Spleen (tissue), 11 donors: ENCODE data around the gene ATG101. TPM values are rescaled to one million over a fixed set of nuclear protein-coding genes. Genes with fewer than 3 reads are reported as not detected.
A peak's percentile ranks its signal among the peaks of the same experiment; 100 is the strongest.
"Not testable (repeated sequence)": the region's sequence is repeated elsewhere in the genome, so short reads cannot be mapped to it uniquely, and the experiment has no call there.

Experiments
- DNase-seq: peaks from one replicate; pipeline ENCODE4 v3.0.0-alpha.2; 2020
- H3K27ac ChIP-seq, 8 donors: fragments of 200-600 bp; sonication (generic) in 7 of 8; 1 replicate in 4 of 8; 2 replicates in 4 of 8; pipeline versions ENCODE4 v1.5.0 to v1.8.0; 2016 to 2021; ENCODE audit warnings: inconsistent platforms in 4 of 8, mild to moderate bottlenecking in 4 of 8, moderate library complexity in 1 of 8
- H3K27me3 ChIP-seq, 7 donors: fragments of 200-600 bp; sonication (generic) in 6 of 7; replicated peaks in 1 of 7; 1 replicate in 4 of 7; 2 replicates in 3 of 7; pipeline versions ENCODE4 v1.5.0 to v1.8.0; 2016 to 2021; ENCODE audit warnings: inconsistent platforms in 3 of 7, mild to moderate bottlenecking in 1 of 7
- H3K36me3 ChIP-seq, 6 donors: fragments of 200-600 bp; sonication (generic) in 5 of 6; 1 replicate in 4 of 6; 2 replicates in 2 of 6; pipeline versions ENCODE4 v1.5.0 to v1.8.0; 2016 to 2021; ENCODE audit warnings: inconsistent platforms in 2 of 6
- H3K4me1 ChIP-seq, 6 donors: fragments of 200-600 bp; sonication (generic) in 5 of 6; 1 replicate in 3 of 6; 2 replicates in 3 of 6; pipeline versions ENCODE4 v1.5.0 to v1.8.0; 2016 to 2021; ENCODE audit warnings: inconsistent platforms in 3 of 6
- H3K4me3 ChIP-seq, 8 donors: fragments of 200-600 bp; sonication (generic) in 7 of 8; 1 replicate in 4 of 8; 2 replicates in 4 of 8; pipeline versions ENCODE4 v1.5.0 to v1.8.0; 2016 to 2021; ENCODE audit warnings: inconsistent platforms in 4 of 8, mild to moderate bottlenecking in 4 of 8, moderate library complexity in 2 of 8
- H3K9me3 ChIP-seq, 8 donors: fragments of 200-600 bp; sonication (generic) in 7 of 8; 1 replicate in 4 of 8; 2 replicates in 4 of 8; pipeline versions ENCODE4 v1.5.0 to v1.8.0; 2016 to 2021; ENCODE audit warnings: inconsistent platforms in 4 of 8
- POLR2A ChIP-seq, 3 donors: fragments of 450-650 bp; IDR thresholded peaks; one replicate each; pipeline ENCODE4 v1.5.1; 2017; ENCODE audit warnings: antibody characterized with exemption in 3 of 3, mild to moderate bottlenecking in 1 of 3
- POLR2AphosphoS5 ChIP-seq, 3 donors: sonication (generic); formaldehyde crosslinking; IDR thresholded peaks; one replicate each; pipeline ENCODE4 v1.5.1; 2017; ENCODE audit warnings: antibody characterized with exemption in 3 of 3
- WGBS, 5 donors: extraction: QIAGEN DNeasy Blood & Tissue Kit in 3 of 5; methylation state at CpG; one replicate each; pipeline versions ENCODE4 v1.1.5 to v1.1.7; 2013 to 2018; 5-methylcytosine and 5-hydroxymethylcytosine counted together
- intact Hi-C: fragments of 100-400 bp; cut with DNase I; formaldehyde crosslinking; loops from one replicate; pipeline ENCODE4 v1.15.0; 2023; ENCODE audit warnings: low total_unique reads
- polyA plus RNA-seq, 3 donors: library from polyadenylated mRNA; stranded (reverse); fragments of 200-250 nt; gene quantifications; one replicate each; pipeline ENCODE4 v1.2.1, GENCODE V29; 2013
- total RNA-seq, 7 donors: library from RNA; depleted of rRNA in 3 of 7; stranded (reverse); fragments of >200 nt in 3 of 7; fragmentation: NEBNext Ultra II Directional in 4 of 7; extraction: Animal tissue kit (Norgen Biotek cat#: 25700) in 4 of 7; gene quantifications; one replicate each; pipeline versions ENCODE4 v1.1.0 to v1.2.1, GENCODE V29; 2016 to 2021
- TF ChIP-seq, protein P1 (sequence below), 11 experiments: fragments of 200-600 bp in 7 of 11; fragments of 450-650 bp in 4 of 11; sonication (generic) in 4 of 11; IDR thresholded peaks in 8 of 11; conservative IDR thresholded peaks in 3 of 11; 1 replicate in 7 of 11; 2 replicates in 4 of 11; pipeline versions ENCODE4 v1.4.0 to v1.8.0; 2016 to 2021; ENCODE audit warnings: antibody characterized with exemption in 11 of 11, inconsistent platforms in 4 of 11, mild to moderate bottlenecking in 1 of 11
- donor health status: healthy with polysubstance abuse.
- donor health status: DM: no; HTN: no; CAD: no; lungs with moderate emphysema.
- donor health status: DM: no; HTN: no; CAD: no.
- donor health status: Bipolar disorder and iron deficiency.
- donor health status: healthy.
- donor health status: DM: no; HTN: no; CAD: no.
- donor health status: DM: yes; HTN: yes; CAD: no.

Gene ATG101
- total and polyA plus RNA-seq, 10 donors = 23.5 to 81.1 (median 33.5) TPM

DNA sequence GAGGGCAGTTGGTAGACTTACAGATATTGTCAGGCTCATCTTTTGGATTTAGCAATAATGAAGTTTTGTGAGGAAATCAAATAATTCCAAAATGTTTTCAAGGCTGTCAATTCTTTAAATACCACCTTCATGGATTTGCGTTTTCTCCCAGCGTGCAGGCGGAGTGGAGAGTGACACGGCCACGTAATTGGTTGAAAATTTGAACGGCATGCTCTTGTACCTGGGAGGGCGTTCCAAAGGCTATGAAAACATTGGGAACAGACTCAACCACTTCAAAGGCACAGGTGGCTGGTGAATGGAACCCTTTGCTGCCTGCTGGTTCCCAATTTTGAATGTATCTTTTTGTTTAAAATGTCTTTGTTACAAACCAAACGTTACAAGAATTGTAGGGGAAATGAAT is 22.1 kb downstream of the ATG101 start:
- 68 to 78% (median 75%) methylated on average over 8 of the region's 8 CpGs for WGBS, 5 donors
- intact Hi-C loops = no loop called here
- peaks cover 0 to 26% (median 0%) of the 10 kb centered on the region in 7 donors for H3K27me3 ChIP-seq

DNA sequence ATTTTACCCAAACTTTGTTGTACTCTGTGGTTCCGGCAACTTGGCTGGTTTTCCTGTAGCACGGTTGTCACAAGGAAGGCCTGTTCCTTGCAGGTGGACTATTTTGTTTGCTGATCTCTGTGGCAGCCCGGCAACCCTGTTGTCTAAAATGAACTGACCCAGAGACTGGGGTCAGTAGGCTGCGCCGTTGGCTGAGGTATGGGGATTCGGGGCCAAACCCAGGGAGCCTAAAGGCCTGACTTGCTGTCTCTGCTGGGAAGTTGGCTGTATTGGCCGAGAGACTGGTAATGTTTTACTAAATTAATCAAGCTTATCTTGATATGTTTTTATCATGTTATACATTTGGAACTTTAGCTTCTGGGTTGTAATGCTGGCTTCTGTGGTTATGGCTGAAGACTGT is 23.6 kb downstream of the ATG101 start:
- TF ChIP-seq, protein P1, sequence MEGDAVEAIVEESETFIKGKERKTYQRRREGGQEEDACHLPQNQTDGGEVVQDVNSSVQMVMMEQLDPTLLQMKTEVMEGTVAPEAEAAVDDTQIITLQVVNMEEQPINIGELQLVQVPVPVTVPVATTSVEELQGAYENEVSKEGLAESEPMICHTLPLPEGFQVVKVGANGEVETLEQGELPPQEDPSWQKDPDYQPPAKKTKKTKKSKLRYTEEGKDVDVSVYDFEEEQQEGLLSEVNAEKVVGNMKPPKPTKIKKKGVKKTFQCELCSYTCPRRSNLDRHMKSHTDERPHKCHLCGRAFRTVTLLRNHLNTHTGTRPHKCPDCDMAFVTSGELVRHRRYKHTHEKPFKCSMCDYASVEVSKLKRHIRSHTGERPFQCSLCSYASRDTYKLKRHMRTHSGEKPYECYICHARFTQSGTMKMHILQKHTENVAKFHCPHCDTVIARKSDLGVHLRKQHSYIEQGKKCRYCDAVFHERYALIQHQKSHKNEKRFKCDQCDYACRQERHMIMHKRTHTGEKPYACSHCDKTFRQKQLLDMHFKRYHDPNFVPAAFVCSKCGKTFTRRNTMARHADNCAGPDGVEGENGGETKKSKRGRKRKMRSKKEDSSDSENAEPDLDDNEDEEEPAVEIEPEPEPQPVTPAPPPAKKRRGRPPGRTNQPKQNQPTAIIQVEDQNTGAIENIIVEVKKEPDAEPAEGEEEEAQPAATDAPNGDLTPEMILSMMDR (IDR thresholded peaks at IDR 0.05 in 8 of 11, conservative IDR thresholded peaks at IDR 0.05 in 3 of 11) = no peak
- TF ChIP-seq POLR2AphosphoS5 (IDR thresholded peaks at IDR 0.05) = no peak
- no peak for TF ChIP-seq POLR2A (IDR thresholded peaks at IDR 0.05)
- 84 to 90% (median 86%) methylated on average over 7 of the region's 7 CpGs for WGBS, 5 donors

More for the DNA sequence above, 22.1 kb downstream of the ATG101 start:
- Histone ChIP-seq H3K9me3 (no peaks in the 10 kb centered on the region), H3K4me3 (no peak overlapping the region), H3K4me1 (peaks cover 0 to 7% (median 0%) of the 10 kb centered on the region in 6 donors), H3K27ac (no peak overlapping the region), H3K36me3 (no peaks in the 10 kb centered on the region)
- DNase-seq = no peak
- no peak for TF ChIP-seq POLR2AphosphoS5 (IDR thresholded peaks at IDR 0.05)
- TF ChIP-seq, protein P1 (IDR thresholded peaks at IDR 0.05 in 8 of 11, conservative IDR thresholded peaks at IDR 0.05 in 3 of 11) = no peak
- TF ChIP-seq POLR2A (IDR thresholded peaks at IDR 0.05) = no peak

DNA sequence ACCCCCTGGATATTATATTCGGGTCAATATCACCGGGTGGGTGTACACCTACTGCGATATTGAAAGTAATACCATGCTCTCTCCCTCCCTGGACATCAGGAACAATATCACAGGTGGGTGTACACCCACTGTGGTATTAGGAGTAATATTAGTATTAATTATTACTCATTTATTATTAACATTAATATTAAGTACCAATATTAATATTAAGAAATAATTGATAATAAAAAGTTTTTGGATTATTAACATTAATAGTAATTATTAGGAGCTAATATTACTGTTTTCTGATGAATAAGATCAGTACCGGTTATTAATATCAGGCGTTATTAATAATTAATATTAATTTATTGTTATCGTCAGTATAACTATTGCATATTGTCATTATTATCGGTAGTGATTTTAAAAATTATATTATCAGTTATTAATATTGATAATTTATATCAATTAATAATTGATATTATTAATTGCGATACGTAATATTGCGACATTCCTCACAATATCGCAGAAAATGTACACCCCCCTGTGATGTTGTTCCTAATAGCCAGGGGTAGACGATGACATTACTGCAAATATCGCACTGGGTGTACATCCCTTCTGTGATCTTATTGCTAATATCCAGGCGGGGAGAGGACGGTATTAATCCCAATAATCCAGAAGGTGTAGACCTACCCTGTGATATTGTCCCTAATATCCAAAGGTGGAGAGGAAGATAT is 26.7 kb downstream of the ATG101 start:
- no peak for DNase-seq
- intact Hi-C loops = no loop called here
- Histone ChIP-seq H3K4me1 (no peaks in the 10 kb centered on the region), H3K36me3 (no peaks in the 10 kb centered on the region), H3K9me3 (no peaks in the 10 kb centered on the region), H3K4me3 (no peak overlapping the region), H3K27ac (no peak overlapping the region), H3K27me3 (peaks cover 0 to 30% (median 0%) of the 10 kb centered on the region in 7 donors)
- TF ChIP-seq, protein P1 (IDR thresholded peaks at IDR 0.05 in 8 of 11, conservative IDR thresholded peaks at IDR 0.05 in 3 of 11) = no peak
- WGBS, 5 donors = 91 to 95% (median 94%) methylated on average over 15 of the region's 15 CpGs

More for the DNA sequence above, 23.6 kb downstream of the ATG101 start:
- H3K36me3 ChIP-seq = no peaks in the 10 kb centered on the region
- H3K27ac ChIP-seq = no peak overlapping the region
- DNase-seq = peak; percentile 46
- H3K4me1 ChIP-seq = peaks cover 0 to 4% (median 0%) of the 10 kb centered on the region in 6 donors
- H3K27me3 ChIP-seq = peaks cover 0 to 32% (median 0%) of the 10 kb centered on the region in 7 donors
- intact Hi-C loops = no loop called here
- H3K4me3 ChIP-seq = no peak overlapping the region
- no peaks in the 10 kb centered on the region for H3K9me3 ChIP-seq

DNA sequence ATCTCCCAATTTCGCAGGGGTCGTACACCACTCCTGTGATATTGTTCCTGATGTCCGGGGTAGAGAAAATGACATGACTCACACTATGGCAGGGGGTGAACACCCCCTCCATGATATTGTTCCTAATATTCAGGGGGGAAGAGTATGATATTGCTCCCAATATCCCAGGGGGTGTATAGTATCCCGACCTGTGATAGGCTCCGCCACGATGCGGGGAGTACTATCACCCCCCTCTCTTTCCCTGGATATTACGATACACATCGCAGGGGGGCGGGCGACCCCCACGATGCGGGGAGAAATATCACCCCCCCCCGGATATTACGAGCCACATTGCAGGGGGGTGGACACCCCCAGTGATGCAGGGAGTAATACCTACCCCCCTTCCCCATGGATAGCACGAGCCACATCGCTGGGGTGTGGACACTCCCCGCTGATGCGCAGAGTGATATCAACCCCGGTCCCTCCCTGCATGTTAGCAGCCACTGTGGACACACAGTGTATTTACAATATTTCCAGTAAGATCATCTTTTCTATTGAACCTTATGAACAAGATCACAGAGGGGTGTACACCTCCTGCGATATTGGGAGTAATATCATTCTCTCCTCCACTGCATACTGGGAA is 27.4 kb downstream of the ATG101 start:
- Histone ChIP-seq H3K27ac (no peak overlapping the region), H3K4me1 (no peaks in the 10 kb centered on the region), H3K9me3 (no peaks in the 10 kb centered on the region), H3K27me3 (peaks cover 0 to 30% (median 0%) of the 10 kb centered on the region in 7 donors), H3K36me3 (no peaks in the 10 kb centered on the region), H3K4me3 (no peak overlapping the region)
- peak; percentile 39 for DNase-seq
- 86 to 89% (median 88%) methylated on average over 21 of the region's 21 CpGs for WGBS, 5 donors
- intact Hi-C loops = no loop called here
- TF ChIP-seq POLR2AphosphoS5 (IDR thresholded peaks at IDR 0.05) = no peak
- TF ChIP-seq, protein P1 (IDR thresholded peaks at IDR 0.05 in 8 of 11, conservative IDR thresholded peaks at IDR 0.05 in 3 of 11) = no peak
- no peak for TF ChIP-seq POLR2A (IDR thresholded peaks at IDR 0.05)

DNA sequence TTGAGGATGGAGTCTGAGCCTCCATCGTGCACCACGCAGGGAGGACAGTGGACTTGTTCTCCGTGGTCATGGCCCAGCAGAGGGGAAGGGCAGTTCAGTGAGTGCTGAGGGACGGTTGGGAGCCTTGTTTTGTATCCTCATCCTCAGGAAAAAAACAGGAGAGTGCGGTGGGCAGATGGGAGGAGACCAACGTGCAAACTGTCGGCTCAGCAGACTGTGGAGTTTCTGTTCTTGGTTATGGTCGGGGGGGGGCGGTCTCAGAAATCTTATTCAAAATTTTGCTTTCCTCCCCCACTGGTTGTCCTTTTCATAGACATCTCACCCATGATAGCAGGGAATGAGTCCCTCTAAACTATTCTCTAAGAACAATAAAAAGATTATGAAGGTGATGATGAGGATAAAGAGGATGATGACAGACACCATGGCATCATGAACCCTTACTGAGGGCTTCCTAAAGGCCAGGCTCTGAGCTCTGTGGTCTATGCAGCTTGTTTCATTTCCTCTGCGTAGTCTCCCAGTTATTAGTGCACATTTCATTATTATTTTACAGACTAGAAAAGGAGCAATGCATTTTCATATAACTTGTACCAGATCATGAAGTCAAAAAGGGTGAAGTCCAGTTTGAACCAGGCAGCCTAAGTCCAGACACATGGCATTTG is 34.8 kb downstream of the ATG101 start:
- WGBS, 5 donors = 48 to 59% (median 52%) methylated on average over 10 of the region's 10 CpGs
- Histone ChIP-seq H3K27me3 (peaks cover 0 to 12% (median 0%) of the 10 kb centered on the region in 7 donors), H3K4me1 (peaks cover 0 to 16% (median 2%) of the 10 kb centered on the region in 6 donors)
- intact Hi-C loops, H3K36me3 ChIP-seq, H3K27ac ChIP-seq, H3K9me3 ChIP-seq, H3K4me3 ChIP-seq: not testable (repeated sequence)
- peak; percentile 41 for DNase-seq
